HepG2 (cell line): ENCODE results near the gene ZNF587B. TPM values are rescaled to one million over a fixed set of nuclear protein-coding genes. Genes with fewer than 3 reads are reported as not detected.

Experiments
- ATAC-seq: fragments of 200-7000 bp; cut with Tn5 transposase; 3 replicates; pipeline ENCODE4 v1.9.1; 2020; ENCODE audit warnings: mild to moderate bottlenecking, moderate library complexity
- BruUV-seq: library from RNA; stranded (reverse); fragments of 400-500 nt; replicated peaks from 2 replicates; lab custom pipeline; 2021; lab: Mats Ljungman, UMichigan
- CTCF ChIA-PET: fragments of 300-600 bp; formaldehyde crosslinking; extraction: SDS; loops from one replicate; lab custom pipeline; 2021; ENCODE audit warnings: low total read pairs, inconsistent platforms, low intra/inter-chr PET ratio; lab: Yijun Ruan, JAX
- POLR2A ChIA-PET: fragments of 350-600 bp; sonication (Branson Sonifier 250); formaldehyde crosslinking; loops from one replicate; lab custom pipeline; 2020; ENCODE audit warnings: antibody characterized with exemption, inconsistent platforms; lab: Yijun Ruan, JAX
- DNase-seq: peaks from one replicate; pipeline ENCODE4 v3.0.0-alpha.2; 2015; ENCODE audit warnings: low spot score
- FAIRE-seq: peaks from 3 replicates; lab custom pipeline; 2011; peaks lifted over from hg19 to GRCh38; lab: Jason Lieb, UNC
- H2AFZ ChIP-seq: one replicate; pipeline ENCODE4 v1.6.1; 2011; ENCODE audit warnings: low read length, inconsistent platforms
- H3K27ac ChIP-seq: fragments of 300-600 bp; 3 replicates; pipeline ENCODE4 v1.8.0; 2011; ENCODE audit warnings: mixed run types, mild to moderate bottlenecking, mixed read lengths, low read length, inconsistent platforms; ENCODE audit not compliant: insufficient read depth; ENCODE audit errors: extremely low read length
- H3K27me3 ChIP-seq, 2 experiments: fragments of 200-600 bp in 1 of 2; 2 replicates in 1 of 2; 3 replicates in 1 of 2; pipeline versions ENCODE4 v1.6.0 to v1.8.0; 2011; ENCODE audit warnings: low read length in 2 of 2, mild to moderate bottlenecking in 2 of 2, moderate library complexity in 2 of 2, inconsistent platforms in 1 of 2; ENCODE audit not compliant: insufficient read depth in 2 of 2, control insufficient read depth in 1 of 2
- H3K36me3 ChIP-seq, 2 experiments: fragments of 200-600 bp in 1 of 2; replicated peaks in 1 of 2; 2 replicates in 1 of 2; 3 replicates in 1 of 2; pipeline versions ENCODE4 v1.5.1 to v1.8.0; 2011; ENCODE audit warnings: low read length in 2 of 2, inconsistent platforms in 1 of 2; ENCODE audit not compliant: insufficient read depth in 2 of 2, control insufficient read depth in 1 of 2
- H3K4me1 ChIP-seq: 2 replicates; pipeline ENCODE4 v1.5.1; 2012; ENCODE audit warnings: low read length, inconsistent platforms; ENCODE audit not compliant: insufficient read depth
- H3K4me2 ChIP-seq: 2 replicates; pipeline ENCODE4 v1.6.0; 2011; ENCODE audit warnings: low read depth, low read length, inconsistent platforms
- H3K4me3 ChIP-seq, 3 experiments: fragments of 200-600 bp in 1 of 3; sonication (generic), shearing (Covaris generic) in 1 of 3; replicated peaks in 1 of 3; 2 replicates each; pipeline ENCODE4 v1.5.1; 2011 to 2016; ENCODE audit warnings: low read length in 3 of 3, inconsistent platforms in 2 of 3, low read depth in 2 of 3, mild to moderate bottlenecking in 2 of 3, control low read depth in 1 of 3, mixed read lengths in 1 of 3; ENCODE audit not compliant: insufficient read depth in 1 of 3
- H3K79me2 ChIP-seq: one replicate; pipeline ENCODE4 v1.6.1; 2011; ENCODE audit warnings: low read length, inconsistent platforms; ENCODE audit not compliant: insufficient read depth
- H3K9ac ChIP-seq: 2 replicates; pipeline ENCODE4 v1.6.0; 2011; ENCODE audit warnings: mild to moderate bottlenecking, low read depth, low read length, inconsistent platforms; ENCODE audit not compliant: insufficient read depth
- H3K9me3 ChIP-seq: 2 replicates; pipeline ENCODE4 v1.5.1; 2012; ENCODE audit warnings: mild to moderate bottlenecking, low read length
- H4K20me1 ChIP-seq: 2 replicates; pipeline ENCODE4 v1.6.0; 2011; ENCODE audit warnings: inconsistent platforms, mild to moderate bottlenecking, low read length, moderate library complexity; ENCODE audit not compliant: insufficient read depth
- ARID4A ChIP-seq: sonication (generic); formaldehyde crosslinking; IDR thresholded peaks from 2 replicates; pipeline ENCODE4 v1.5.0; 2020; ENCODE audit warnings: mild to moderate bottlenecking, missing genetic modification reagents, borderline replicate concordance
- ZBTB7B ChIP-seq: sonication (generic); formaldehyde crosslinking; IDR thresholded peaks from 2 replicates; pipeline ENCODE4 v1.4.0; 2020; ENCODE audit warnings: missing genetic modification reagents
- ZNF18 ChIP-seq: sonication (generic); formaldehyde crosslinking; IDR thresholded peaks from 2 replicates; pipeline ENCODE4 v1.8.0; 2022; ENCODE audit warnings: mild to moderate bottlenecking, missing genetic modification reagents; ENCODE audit not compliant: insufficient replicate concordance
- ZNF414 ChIP-seq: sonication (generic); formaldehyde crosslinking; IDR thresholded peaks from 2 replicates; pipeline ENCODE4 v1.5.0; 2020; ENCODE audit warnings: missing genetic modification reagents
- in situ Hi-C: cut with HindIII; loops from 2 replicates; pipeline ENCODE4 v1.10.0; 2017; ENCODE audit warnings: low pct_unique_long_range_greater_than_20kb; ENCODE audit not compliant: extremely low pct_ligation_motif_present
- intact Hi-C: fragments of 100-400 bp; cut with micrococcal nuclease; formaldehyde crosslinking; loops from one replicate; pipeline ENCODE4 v1.10.0; 2022; ENCODE audit not compliant: unreplicated experiment
- polyA plus RNA-seq, 8 experiments: library from polyadenylated mRNA; depleted of rRNA in 3 of 8; stranded (reverse) in 7 of 8; unstranded in 1 of 8; fragments of >200 nt; fragmentation: Illumina TruSeq in 4 of 8; extraction: Trizol in 4 of 8; gene quantifications; 2 replicates each; pipeline versions ENCODE4 v1.2.1 to v1.2.3, GENCODE V29; 2011 to 2016; ENCODE audit warnings: low read depth in 4 of 8, missing spikeins in 1 of 8, mixed read lengths in 1 of 8; ENCODE audit not compliant: insufficient read depth in 1 of 8
- total RNA-seq, 5 experiments: library from RNA; depleted of rRNA; stranded (reverse); fragments of >200 nt; fragmentation: Illumina TruSeq; extraction: Trizol; gene quantifications; 2 replicates each; pipeline ENCODE4 v1.2.3, GENCODE V29; 2016; ENCODE audit warnings: low read depth in 1 of 5

Gene ZNF587B
- total and polyA plus RNA-seq, 2 of the 13 experiments (the other 11 are each of a cell fraction or from before 2014, with no cell fraction given), result 5.2 to 29.9 TPM

GRCh38 chr19:57872450-57872849 is 42.4 kb downstream of the ZNF587B start:
- Histone ChIP-seq H3K27me3 (no peaks in the 10 kb centered on the region), H2AFZ (no peak overlapping the region), H3K36me3 (peaks cover 2 to 6% of the 10 kb centered on the region in 2 experiments; a peak in 1 of 5 replicates), H3K4me3 (no peak overlapping the region), H4K20me1 (no peaks in the 10 kb centered on the region), H3K9me3 (peaks cover 4% of the 10 kb centered on the region; the same call in 1 of the 2 replicates), H3K9ac (no peak overlapping the region), H3K79me2 (no peaks in the 10 kb centered on the region), H3K4me2 (no peak overlapping the region), H3K27ac (no peak overlapping the region), H3K4me1 (no peaks in the 10 kb centered on the region)
- intact Hi-C loops, result no loop called here
- POLR2A ChIA-PET, result no interaction called here
- DNase-seq (no peak), ATAC-seq (no peak), FAIRE-seq (no peak)
- CTCF ChIA-PET, result no interaction called here
- no peak for TF ChIP-seq ZNF414 (CRISPR knock-in tag)
- no peak for TF ChIP-seq ARID4A
- TF ChIP-seq ZNF18 (CRISPR knock-in tag), result peak; percentile 27
- TF ChIP-seq ZBTB7B (CRISPR knock-in tag), result no peak
- BruUV-seq, result no TSS peak
- in situ Hi-C loops, result no loop called here
